ENCODE results near the gene BHLHA15.

BHLHA15 gene

DNA sequence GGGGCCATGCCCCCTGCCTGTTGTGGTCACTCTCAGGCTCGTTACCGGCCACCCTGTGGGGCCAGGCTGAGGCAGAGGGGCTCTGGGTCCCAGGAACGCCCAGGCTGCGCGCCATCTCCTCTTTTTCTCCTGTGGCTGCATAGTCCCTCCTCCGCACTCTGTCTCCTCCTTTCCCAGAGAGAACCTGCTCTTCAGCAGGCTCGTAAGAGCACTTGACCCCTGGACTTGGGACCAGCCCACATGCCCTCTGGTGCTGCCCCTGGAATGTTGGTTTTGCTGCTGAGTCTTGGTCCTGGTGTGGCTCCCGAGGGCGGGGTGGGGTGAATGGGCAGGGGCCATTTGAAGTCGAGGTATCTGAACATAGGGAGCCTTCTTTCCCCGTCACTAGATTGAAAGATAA, 6.6 kb upstream of the BHLHA15 start:
- Histone ChIP-seq H3K27me3 (ENCODE audit: insufficient read depth, poor library complexity, severe bottlenecking) (no peaks in the 10 kb centered on the region), H3K4me3 (replicated peaks; ENCODE audit: insufficient read depth, low read length) (no peak overlapping the region), H3K27ac (replicated peaks) (no peak overlapping the region)
- no peak for DNase-seq (ENCODE audit: low read depth in 1 of 2, low spot score in 1 of 2)
- TF ChIP-seq POLR2AphosphoS5 (IDR thresholded peaks at IDR 0.05; ENCODE audit: low read depth), result no peak
- no peak for TF ChIP-seq SPI1 (IDR thresholded peaks at IDR 0.05; ENCODE audit: borderline replicate concordance, low read depth)
- TF ChIP-seq, protein P1, sequence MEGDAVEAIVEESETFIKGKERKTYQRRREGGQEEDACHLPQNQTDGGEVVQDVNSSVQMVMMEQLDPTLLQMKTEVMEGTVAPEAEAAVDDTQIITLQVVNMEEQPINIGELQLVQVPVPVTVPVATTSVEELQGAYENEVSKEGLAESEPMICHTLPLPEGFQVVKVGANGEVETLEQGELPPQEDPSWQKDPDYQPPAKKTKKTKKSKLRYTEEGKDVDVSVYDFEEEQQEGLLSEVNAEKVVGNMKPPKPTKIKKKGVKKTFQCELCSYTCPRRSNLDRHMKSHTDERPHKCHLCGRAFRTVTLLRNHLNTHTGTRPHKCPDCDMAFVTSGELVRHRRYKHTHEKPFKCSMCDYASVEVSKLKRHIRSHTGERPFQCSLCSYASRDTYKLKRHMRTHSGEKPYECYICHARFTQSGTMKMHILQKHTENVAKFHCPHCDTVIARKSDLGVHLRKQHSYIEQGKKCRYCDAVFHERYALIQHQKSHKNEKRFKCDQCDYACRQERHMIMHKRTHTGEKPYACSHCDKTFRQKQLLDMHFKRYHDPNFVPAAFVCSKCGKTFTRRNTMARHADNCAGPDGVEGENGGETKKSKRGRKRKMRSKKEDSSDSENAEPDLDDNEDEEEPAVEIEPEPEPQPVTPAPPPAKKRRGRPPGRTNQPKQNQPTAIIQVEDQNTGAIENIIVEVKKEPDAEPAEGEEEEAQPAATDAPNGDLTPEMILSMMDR (IDR thresholded peaks at IDR 0.05; ENCODE audit: insufficient read depth, low read length), result no peak
- TF ChIP-seq, protein P2, sequence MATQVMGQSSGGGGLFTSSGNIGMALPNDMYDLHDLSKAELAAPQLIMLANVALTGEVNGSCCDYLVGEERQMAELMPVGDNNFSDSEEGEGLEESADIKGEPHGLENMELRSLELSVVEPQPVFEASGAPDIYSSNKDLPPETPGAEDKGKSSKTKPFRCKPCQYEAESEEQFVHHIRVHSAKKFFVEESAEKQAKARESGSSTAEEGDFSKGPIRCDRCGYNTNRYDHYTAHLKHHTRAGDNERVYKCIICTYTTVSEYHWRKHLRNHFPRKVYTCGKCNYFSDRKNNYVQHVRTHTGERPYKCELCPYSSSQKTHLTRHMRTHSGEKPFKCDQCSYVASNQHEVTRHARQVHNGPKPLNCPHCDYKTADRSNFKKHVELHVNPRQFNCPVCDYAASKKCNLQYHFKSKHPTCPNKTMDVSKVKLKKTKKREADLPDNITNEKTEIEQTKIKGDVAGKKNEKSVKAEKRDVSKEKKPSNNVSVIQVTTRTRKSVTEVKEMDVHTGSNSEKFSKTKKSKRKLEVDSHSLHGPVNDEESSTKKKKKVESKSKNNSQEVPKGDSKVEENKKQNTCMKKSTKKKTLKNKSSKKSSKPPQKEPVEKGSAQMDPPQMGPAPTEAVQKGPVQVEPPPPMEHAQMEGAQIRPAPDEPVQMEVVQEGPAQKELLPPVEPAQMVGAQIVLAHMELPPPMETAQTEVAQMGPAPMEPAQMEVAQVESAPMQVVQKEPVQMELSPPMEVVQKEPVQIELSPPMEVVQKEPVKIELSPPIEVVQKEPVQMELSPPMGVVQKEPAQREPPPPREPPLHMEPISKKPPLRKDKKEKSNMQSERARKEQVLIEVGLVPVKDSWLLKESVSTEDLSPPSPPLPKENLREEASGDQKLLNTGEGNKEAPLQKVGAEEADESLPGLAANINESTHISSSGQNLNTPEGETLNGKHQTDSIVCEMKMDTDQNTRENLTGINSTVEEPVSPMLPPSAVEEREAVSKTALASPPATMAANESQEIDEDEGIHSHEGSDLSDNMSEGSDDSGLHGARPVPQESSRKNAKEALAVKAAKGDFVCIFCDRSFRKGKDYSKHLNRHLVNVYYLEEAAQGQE (IDR thresholded peaks at IDR 0.05; ENCODE audit: insufficient replicate concordance, low read depth), result no peak
- TF ChIP-seq GABPA (IDR thresholded peaks at IDR 0.05; ENCODE audit: low read depth), result no peak

DNA sequence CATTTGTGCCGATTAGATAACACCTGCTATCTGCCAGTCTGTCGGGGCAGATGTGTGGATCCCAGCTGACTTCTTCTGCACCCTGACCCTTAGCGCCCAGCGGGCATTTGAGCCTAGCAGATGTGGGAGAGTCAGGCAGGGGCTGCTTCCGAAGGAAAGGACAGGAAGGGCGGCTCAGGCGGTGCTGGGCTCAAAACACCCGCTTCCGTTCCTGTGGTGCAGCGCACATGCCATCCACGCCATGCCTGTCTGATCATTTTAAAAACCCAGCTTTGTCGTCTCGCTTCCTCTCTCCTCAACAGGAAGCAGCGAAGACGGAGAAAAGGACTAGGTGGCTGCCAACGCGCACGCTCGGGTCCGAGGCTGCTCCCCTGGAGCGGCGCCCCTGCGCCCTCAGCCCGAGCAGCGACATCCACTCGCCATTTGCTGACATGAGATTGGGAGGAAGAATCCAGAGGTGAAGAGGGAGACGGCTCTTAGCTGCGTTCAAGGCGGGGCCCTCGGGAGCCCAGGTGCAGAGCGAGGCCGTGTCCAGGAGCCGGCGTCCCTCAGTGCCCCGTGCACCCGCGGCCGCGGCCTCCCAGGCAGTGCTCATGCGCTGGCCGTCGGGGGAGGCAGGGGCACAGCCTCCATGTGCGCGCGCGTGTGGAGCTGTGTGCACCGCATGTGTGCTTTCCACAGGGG, 5.9 kb upstream of the BHLHA15 start:
- H3K4me3 ChIP-seq (replicated peaks; ENCODE audit: insufficient read depth, low read length), result no peak overlapping the region
- H3K27me3 ChIP-seq (ENCODE audit: insufficient read depth, poor library complexity, severe bottlenecking), result no peaks in the 10 kb centered on the region
- DNase-seq (ENCODE audit: low read depth in 1 of 2, low spot score in 1 of 2), result no peak
- no peak overlapping the region for H3K27ac ChIP-seq (replicated peaks)
- TF ChIP-seq, protein P2 (IDR thresholded peaks at IDR 0.05; ENCODE audit: insufficient replicate concordance, low read depth), result no peak
- TF ChIP-seq GABPA (IDR thresholded peaks at IDR 0.05; ENCODE audit: low read depth) (no peak), POLR2AphosphoS5 (IDR thresholded peaks at IDR 0.05; ENCODE audit: low read depth) (no peak), SPI1 (IDR thresholded peaks at IDR 0.05; ENCODE audit: borderline replicate concordance, low read depth) (no peak)
- TF ChIP-seq, protein P1 (IDR thresholded peaks at IDR 0.05; ENCODE audit: insufficient read depth, low read length), result no peak

DNA sequence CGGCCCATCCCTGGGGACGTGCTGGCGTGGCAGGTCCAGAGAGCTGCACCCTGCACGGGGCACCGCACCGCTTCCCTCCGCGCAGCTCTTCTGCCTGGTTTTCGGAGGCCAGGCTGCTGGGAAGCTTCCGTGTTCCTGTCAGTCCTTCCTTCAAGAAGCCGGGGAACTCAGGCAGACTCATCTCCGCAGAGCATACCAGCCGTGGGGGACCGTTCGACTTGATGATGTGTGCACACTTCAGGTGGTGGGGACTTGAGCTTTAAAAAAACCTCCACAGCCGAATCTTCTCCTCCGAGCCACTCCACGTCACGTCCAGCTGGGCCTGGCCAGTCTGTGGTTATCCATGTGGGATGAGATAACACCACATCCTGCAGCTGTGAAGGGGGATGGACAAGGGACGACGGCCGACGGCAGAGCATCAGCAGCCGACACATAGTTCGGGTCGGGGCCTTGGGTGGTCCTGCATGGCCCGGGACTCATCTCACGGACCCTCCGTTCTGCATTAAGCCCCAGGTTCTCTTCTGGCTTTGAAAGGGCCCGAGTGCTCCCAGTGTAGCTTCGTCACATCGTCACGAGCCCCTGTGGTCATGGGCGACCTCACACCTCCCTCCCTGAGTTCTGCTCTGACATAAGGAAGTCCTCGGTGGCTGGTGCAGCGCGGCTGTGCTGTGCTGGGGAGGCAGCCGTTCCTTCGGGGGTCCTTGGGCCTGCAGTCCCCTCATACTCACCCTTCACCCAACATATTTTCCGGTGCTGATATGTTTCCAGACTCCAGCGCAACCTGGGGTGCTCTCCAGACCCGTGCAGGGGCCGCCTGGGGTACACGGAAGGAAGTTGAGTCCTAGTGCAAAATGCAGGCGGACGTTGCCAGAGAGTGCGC, 4.5 kb upstream of the BHLHA15 start:
- no peak for DNase-seq (ENCODE audit: low read depth in 1 of 2, low spot score in 1 of 2)
- Histone ChIP-seq H3K27ac (replicated peaks) (no peak overlapping the region), H3K4me3 (replicated peaks; ENCODE audit: insufficient read depth, low read length) (no peak overlapping the region), H3K27me3 (ENCODE audit: insufficient read depth, poor library complexity, severe bottlenecking) (no peaks in the 10 kb centered on the region)
- TF ChIP-seq SPI1 (IDR thresholded peaks at IDR 0.05; ENCODE audit: borderline replicate concordance, low read depth), result no peak
- TF ChIP-seq, protein P1 (IDR thresholded peaks at IDR 0.05; ENCODE audit: insufficient read depth, low read length), result no peak

Measured in HL-60 (cell line).